ENCODE measurements around the gene METRNL.
"Not testable (repeated sequence)": the region's sequence is repeated elsewhere in the genome, so short reads cannot be mapped to it uniquely, and the experiment has no call there.

METRNL gene

GRCh38 chr17:83125515-83126274, 46.3 kb downstream of the METRNL start:
- no peak for DNase-seq

DNA sequence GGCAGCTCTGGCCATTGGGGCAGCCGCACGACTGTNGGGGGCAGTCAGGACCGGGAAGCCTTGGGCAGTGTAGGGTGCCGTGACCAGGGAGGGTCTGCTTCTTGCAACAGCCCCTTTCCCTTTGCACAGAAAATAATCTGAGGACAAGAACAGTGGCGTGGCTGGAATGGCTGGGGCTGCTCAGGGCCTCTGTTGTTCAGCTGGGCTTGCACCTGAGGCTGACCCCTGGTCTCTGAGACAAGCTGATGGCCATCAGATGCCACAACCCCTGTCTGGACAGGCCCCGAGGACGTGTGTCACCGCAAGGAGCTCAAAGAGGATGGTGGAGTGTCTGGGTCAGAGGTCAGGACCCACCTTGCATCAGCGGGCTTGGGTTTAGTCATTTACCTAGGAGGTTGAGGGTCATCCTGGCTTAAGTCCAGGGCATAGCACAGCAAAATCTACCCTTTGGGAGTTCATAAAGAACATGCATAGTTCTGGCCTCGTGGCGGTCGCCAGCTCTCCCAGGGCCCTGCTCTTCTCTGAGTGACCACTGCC, 46.9 kb downstream of the METRNL start:
- DNase-seq = no peak

GRCh38 chr17:83127431-83128160, 48.2 kb downstream of the METRNL start:
- no peak for DNase-seq

- no peak for DNase-seq
Observed at GRCh38 chr17:83128306-83129240, 49.2 kb downstream of the METRNL start.

DNA sequence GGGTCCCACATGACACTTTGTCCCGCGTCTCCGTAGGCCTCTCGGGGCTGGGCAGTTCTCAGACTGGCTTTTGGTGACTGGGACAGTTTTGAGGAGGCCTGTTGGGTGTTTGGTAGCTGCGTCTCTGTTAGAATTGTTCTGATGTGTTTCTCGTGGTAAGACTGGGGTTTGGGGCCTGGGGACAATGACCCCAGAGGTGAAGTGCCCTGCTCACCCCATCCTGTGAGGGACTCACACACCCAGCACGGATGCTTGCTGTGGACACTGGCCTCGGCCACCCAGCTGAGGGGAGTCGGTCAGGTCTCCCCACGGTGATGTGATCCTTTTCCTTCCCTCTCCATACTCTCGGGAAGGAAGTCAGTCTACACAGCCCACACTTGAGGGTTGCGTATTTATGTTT, 50.3 kb downstream of the METRNL start:
- DNase-seq = no peak

DNA sequence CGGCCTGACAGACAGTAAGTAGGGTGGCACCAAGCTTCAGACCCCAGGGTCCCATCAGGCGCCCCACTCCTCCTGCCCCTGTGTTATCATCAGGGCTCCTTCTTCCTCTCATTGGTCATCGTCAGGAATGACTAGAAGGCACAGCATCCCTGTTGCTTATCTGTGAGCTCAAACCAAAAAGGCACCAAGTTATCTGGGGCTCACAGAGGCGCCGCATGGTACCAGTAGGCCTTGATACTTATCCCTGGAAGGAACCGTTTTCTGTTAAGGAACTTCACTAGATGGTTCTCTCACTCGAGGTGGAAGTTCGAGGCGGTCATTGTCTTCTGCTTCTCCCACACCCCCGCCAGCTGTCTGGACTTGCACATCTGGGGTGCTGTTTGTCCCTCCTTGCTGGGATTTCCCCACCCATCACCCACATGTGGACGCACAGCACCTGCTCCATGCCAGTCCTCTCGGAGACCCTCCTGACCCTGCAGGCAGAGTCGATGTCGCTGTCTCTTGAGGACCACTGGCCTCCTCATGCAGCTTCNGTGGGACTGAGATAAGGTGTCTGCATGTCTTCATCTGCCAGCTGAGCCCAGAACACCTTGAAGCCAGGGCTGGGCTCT, 52.1 kb downstream of the METRNL start:
- no peak for DNase-seq

DNA sequence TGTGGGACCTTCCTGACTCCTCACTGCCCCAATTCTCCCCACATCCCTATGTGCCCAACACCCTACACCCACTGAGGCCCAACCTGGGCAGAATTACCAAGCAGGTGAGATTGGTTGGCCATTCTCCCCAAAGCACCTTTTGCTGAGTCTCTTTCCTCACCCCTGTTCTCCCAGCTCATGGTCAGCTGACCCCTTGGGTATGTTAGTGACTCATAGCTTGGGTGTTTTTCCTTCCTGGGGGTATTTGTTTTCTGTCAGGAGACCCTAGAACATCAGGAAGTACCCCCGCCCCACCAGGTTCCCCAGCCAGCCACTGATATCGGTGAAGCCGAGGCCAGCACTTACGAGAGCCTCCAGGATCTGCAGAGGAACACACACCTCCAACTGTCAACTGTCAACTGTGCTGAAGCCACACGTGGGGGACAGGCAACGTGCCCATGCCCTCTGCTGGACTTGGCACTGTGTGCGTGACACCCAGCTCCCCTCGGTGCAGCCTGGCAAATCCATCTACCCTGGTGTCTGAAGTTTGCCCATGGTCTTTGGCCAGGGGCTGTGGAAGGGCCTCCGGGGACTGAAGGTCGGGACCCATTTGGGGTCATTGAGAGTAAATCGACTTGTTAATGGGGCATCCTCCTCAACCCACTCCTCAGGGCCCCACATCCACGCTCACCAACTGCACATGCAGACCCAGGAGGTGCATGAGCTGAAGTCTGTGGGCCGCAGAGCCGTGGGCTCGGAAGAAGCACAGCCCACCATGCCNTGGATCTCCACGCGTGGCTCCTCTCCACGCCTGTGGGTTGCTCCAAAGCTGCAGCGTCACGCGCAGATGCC, 53.1 kb downstream of the METRNL start:
- DNase-seq = no peak

GRCh38 chr17:83133302-83134121, 54.1 kb downstream of the METRNL start:
- DNase-seq = no peak

- not testable (repeated sequence) for DNase-seq
Observed at GRCh38 chr17:83134456-83134855, 55.0 kb downstream of the METRNL start.

DNA sequence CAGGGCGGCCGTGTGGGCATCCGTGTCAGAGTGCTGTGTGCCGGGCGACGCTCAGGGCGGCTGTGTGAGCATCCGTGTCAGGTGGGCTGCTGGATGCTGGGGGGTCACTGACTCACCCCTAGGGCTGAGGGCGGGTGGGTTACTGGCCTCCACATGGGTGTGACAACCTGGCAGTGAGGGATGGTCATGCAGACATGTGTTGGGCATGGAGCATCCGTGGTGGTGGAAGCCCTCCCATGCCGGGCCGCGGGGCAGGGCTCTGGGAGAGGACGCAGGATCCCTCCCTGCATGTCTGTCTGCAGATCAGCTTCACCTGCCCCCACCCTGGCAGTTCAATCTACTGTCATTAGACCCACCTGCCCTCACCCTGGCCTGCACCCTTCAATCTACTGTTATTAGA, 56.3 kb downstream of the METRNL start:
- no peak for DNase-seq

DNA sequence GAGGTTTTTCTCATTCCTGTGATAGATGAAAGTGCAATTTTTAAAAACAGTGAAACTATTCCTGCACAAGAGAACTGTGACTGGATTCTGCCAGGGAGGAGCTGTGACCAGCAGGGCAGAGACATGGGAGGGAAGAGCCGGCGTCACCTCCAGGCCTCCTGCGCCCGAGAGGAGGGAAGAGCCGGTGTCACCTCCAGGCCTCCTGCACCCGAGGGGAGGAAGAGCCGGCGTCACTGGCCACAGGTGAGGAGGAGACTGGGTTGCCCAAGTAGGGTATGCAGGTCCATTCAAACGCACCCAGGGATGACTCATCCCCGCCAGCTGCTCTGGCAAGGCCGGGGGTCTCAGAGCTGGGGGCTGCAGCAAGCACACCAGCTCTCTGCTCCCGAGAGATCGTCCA, 56.7 kb downstream of the METRNL start:
- DNase-seq = no peak

DNA sequence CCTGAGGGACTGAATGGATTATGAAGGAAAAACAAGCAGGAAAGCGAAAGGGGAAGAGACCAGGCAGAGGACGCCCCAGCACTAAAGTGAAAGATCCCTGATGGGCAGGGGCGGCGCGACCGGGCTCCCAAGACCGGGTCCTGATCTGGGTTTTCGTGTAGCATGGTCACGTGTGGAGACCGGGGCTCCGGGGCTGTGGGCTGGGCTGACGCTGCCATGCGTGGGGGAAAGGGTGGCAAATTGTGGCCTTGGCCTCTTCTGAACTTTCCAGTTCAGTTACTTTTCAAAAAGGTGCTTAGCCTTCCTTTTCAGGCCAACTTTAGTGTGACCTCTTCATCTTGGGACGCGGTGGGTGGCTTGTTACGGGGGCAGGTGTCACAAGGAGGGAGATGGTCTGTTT, 57.5 kb downstream of the METRNL start:
- DNase-seq = no peak

GRCh38 chr17:83137523-83137922, 58.1 kb downstream of the METRNL start:
- DNase-seq = no peak

DNA sequence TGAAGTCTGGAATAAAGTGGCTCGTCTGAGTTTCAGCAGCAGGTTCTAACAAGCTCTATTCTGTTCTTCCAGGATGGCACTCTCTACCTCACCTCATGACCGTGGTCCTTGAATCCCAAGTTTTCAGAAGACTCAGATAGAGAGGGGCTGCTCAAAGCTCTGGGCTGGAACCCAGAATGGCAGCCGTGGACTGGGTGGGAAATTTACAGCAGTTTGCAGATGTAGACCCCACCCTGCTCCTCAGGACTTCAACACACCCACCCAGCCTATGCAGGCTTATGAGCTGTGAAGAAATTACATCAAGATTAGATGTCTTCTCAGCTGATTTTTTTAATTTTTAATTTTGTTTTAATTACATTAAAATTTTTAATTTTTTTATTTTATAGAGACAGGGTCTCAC, 59.4 kb downstream of the METRNL start:
- no peak for DNase-seq

DNA sequence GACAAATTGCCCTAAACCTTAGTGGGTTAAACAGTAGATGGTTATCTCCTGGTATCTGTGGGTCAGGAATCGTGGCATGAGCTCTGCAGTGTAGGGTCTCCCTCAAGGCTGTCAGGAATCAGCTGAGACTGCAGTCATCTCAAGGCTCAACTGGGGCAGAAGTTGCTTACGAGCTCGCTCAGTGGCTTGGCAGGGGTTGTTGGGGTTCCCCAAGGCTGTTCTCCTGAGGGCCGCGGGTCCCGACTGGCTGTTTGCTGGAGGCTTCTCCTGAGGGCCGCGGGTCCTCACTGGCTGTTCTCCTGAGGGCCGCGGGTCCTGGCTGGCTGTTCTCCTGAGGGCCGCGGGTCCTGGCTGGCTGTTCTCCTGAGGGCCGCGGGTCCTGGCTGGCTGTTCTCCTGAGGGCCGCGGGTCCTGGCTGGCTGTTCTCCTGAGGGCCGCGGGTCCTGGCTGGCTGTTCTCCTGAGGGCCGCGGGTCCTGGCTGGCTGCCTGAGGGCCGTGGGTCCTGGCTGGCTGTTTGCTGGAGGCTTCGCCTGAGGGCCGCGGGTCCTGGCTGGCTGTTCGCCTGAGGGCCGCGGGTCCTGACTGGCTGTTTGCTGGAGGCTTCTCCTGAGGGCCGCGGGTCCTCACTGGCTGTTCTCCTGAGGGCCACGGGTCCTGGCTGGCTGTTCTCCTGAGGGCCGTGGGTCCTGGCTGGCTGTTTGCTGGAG, 60.3 kb downstream of the METRNL start:
- DNase-seq = not testable (repeated sequence)

DNA sequence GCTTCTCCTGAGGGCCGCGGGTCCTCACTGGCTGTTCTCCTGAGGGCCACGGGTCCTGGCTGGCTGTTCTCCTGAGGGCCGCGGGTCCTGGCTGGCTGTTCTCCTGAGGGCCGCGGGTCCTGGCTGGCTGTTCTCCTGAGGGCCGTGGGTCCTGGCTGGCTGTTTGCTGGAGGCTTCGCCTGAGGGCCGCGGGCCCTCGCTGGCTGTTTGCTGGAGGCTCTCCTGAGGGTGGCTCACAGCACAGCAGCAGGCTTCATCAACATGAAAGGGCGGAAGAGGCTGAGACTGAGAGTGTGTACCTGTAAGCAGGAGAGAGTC, 60.8 kb downstream of the METRNL start:
- not testable (repeated sequence) for DNase-seq

GRCh38 chr17:83142619-83143018, 63.2 kb downstream of the METRNL start:
- DNase-seq = no peak

- no peak for DNase-seq
Observed at GRCh38 chr17:83143817-83144231, 64.4 kb downstream of the METRNL start.

All from NCI-H446 (cell line).